HCT116 (cell line): ENCODE data around the gene TPSD1.

Source experiments
- ATF3 ChIP-seq: IDR thresholded peaks from 2 replicates; pipeline ENCODE4 v1.6.1; 2012
- CEBPB ChIP-seq: IDR thresholded peaks from 2 replicates; pipeline ENCODE4 v1.6.1; 2012; ENCODE audit warnings: low read depth
- CTCF ChIP-seq, 3 experiments: fragments of 200-600 bp in 1 of 3; sonication (generic) in 1 of 3; IDR thresholded peaks in 2 of 3; conservative IDR thresholded peaks in 1 of 3; 2 replicates each; pipeline ENCODE4 v1.5.1; 2012 to 2017; ENCODE audit warnings: low read depth in 2 of 3, low read length in 2 of 3, antibody characterized with exemption in 1 of 3, borderline replicate concordance in 1 of 3, control low read depth in 1 of 3, mild to moderate bottlenecking in 1 of 3, mixed read lengths in 1 of 3, mixed run types in 1 of 3, moderate library complexity in 1 of 3; ENCODE audit not compliant: insufficient read depth in 1 of 3
- EZH2 ChIP-seq: fragments of 200-600 bp; sonication (generic); IDR thresholded peaks from 2 replicates; pipeline ENCODE4 v1.6.1; 2017; ENCODE audit warnings: antibody characterized with exemption, mixed run types
- EZH2phosphoT487 ChIP-seq: fragments of 200-600 bp; IDR thresholded peaks from 2 replicates; pipeline ENCODE4 v1.6.1; 2018; ENCODE audit warnings: antibody characterized with exemption, borderline replicate concordance
- MAX ChIP-seq: IDR thresholded peaks from 2 replicates; pipeline ENCODE4 v1.6.1; 2012
- POLR2A ChIP-seq: IDR thresholded peaks from 2 replicates; pipeline ENCODE4 v1.7.0; 2011; ENCODE audit warnings: borderline replicate concordance; ENCODE audit not compliant: insufficient read depth, insufficient read length; ENCODE audit errors: extremely low read depth
- POLR2AphosphoS5 ChIP-seq: IDR thresholded peaks from 2 replicates; pipeline ENCODE4 v1.6.1; 2011; ENCODE audit warnings: mild to moderate bottlenecking, low read depth, low read length, moderate library complexity
- REST ChIP-seq: IDR thresholded peaks from 2 replicates; pipeline ENCODE4 v1.6.1; 2012; ENCODE audit warnings: low read depth
- SIN3A ChIP-seq: IDR thresholded peaks from 2 replicates; pipeline ENCODE4 v1.6.1; 2012; ENCODE audit warnings: low read depth
- SRF ChIP-seq: IDR thresholded peaks from 2 replicates; pipeline ENCODE4 v1.6.1; 2012; ENCODE audit warnings: low read depth
- ZFX ChIP-seq: fragments of 450-650 bp; IDR thresholded peaks from 2 replicates; pipeline ENCODE4 v1.6.1; 2017
- ZNF274 ChIP-seq: fragments of 200-500 bp; sonication (Bioruptor generic); IDR thresholded peaks from 2 replicates; pipeline ENCODE4 v1.6.1; 2014; ENCODE audit warnings: mild to moderate bottlenecking, low read depth, low read length, inconsistent platforms

- TF ChIP-seq EZH2phosphoT487 (no peak), SIN3A (no peak), CTCF (IDR thresholded peaks at IDR 0.05 in 2 of 3, conservative IDR thresholded peaks at IDR 0.05 in 1 of 3; ENCODE audit: borderline replicate concordance in 1 of 3, insufficient read depth in 1 of 3, low read depth in 2 of 3, low read length in 2 of 3) (no peak), CEBPB (no peak), POLR2AphosphoS5 (no peak), EZH2 (no peak), POLR2A (no peak), ZNF274 (no peak), ZFX (no peak), ATF3 (no peak), REST (no peak), SRF (no peak), MAX (no peak)
These were observed 47.5 kb upstream of the TPSD1 start for GRCh38 chr16:1208239-1208830.
